NCI-H128 (cell line): ENCODE data around the gene CDK10.

Experiments used
- DNase-seq: peaks from one replicate; lab custom pipeline; 2025; ENCODE audit not compliant: unreplicated experiment; lab: John Stamatoyannopoulos, UW

The CDK10 gene

GRCh38 chr16:89732142-89732917 is 45.8 kb downstream of the CDK10 start:
- no peak for DNase-seq

DNA sequence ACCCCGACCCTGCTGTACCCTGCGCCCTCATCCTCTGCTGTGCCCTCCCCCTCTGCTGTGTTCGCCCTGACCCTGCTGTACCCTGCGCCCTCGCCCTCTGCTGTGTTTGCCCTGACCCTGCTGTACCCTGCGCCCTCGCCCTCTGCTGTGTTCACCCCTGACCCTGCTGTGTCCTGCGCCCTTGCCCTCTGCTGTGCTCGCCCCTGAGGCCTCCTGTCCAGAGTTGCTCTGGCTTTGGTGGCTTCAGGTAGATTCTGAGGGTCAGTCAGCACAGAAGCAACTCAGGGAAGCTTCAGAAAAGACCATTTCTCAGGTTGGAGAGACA is 46.4 kb downstream of the CDK10 start:
- no peak for DNase-seq

DNA sequence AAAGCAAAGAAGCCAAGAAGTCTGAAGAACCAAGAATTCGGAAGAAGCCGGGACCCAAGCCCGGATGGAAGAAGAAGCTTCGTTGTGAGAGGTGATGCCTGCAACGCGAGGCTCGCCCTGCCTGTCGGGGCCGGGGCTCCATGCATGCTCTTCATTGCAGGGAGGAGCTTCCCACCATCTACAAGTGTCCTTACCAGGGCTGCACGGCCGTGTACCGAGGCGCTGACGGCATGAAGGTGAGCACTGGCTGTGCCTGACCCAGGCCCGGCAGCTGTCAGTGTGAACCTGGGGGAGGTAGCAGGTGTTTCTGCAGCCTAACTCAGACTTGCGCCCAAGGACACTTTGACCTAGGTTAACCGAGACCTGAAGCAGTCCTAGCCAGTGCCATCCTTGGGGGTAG is 46.8 kb downstream of the CDK10 start:
- no peak for DNase-seq

DNA sequence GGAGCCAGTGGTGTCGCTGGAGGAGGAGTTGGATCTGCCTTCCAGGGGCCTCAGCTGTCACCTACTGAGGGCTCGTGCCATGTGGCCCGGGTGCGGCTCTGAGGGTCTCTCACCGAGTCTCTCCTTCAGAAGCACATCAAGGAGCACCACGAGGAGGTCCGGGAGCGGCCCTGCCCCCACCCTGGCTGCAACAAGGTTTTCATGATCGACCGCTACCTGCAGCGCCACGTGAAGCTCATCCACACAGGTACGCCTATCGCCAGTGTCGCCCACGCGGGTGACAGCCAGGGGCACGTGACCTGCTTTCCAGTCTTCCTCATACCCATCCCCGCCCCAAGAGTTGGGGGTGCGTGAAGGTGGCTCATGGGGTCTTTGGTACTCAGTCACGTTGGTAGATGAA is 47.3 kb downstream of the CDK10 start:
- no peak for DNase-seq

DNA sequence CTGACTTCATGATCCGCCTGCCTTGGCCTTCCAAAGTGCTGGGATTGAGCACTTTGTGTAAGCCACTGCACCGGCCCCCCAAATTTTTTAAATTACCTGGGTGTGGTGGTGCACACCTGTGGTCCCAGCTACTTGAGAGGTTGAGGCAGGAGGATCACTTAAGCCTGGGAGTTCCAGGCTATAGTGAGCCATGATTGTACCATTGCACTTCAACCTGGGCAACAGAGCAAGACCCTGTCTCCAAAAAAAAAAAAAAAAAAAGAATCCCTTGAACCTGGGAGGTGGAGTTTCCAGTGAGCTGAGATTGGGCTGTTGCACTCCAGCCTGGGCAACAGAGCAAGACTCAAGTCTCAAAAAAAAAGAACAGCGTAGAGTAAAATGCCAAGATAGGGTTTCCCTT is 50.1 kb downstream of the CDK10 start:
- DNase-seq = no peak

DNA sequence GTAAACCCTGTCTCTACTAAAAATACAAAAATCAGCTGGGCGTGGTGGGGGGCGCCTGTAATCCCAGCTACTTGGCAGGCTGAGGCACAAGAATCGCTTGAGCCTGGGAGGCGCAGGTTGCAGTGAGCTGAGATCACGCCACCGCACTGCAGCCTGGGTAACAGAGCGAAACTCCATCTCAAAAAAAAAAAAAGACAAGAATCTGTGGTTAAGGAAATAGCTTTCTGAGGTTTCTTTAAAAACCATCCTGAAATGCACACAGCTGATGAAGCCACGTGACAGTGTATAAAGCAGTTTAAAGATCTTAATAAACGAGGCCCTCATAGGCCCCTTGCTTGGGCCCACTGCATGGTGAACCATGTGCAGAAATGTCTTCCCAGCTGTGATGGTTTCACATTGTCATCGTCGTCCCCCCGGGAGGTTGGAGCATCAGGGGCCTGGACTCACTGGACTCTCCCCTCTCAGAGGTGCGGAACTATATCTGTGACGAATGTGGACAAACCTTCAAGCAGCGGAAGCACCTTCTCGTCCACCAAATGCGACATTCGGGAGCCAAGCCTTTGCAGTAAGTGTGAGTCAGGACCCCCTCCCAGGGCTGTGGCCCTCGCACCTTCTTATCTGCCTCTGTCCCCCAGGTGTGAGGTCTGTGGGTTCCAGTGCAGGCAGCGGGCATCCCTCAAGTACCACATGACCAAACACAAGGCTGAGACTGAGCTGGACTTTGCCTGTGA is 51.0 kb downstream of the CDK10 start:
- DNase-seq = no peak

- DNase-seq = no peak
Measured at GRCh38 chr16:89738072-89738377, 51.5 kb downstream of the CDK10 start.

DNA sequence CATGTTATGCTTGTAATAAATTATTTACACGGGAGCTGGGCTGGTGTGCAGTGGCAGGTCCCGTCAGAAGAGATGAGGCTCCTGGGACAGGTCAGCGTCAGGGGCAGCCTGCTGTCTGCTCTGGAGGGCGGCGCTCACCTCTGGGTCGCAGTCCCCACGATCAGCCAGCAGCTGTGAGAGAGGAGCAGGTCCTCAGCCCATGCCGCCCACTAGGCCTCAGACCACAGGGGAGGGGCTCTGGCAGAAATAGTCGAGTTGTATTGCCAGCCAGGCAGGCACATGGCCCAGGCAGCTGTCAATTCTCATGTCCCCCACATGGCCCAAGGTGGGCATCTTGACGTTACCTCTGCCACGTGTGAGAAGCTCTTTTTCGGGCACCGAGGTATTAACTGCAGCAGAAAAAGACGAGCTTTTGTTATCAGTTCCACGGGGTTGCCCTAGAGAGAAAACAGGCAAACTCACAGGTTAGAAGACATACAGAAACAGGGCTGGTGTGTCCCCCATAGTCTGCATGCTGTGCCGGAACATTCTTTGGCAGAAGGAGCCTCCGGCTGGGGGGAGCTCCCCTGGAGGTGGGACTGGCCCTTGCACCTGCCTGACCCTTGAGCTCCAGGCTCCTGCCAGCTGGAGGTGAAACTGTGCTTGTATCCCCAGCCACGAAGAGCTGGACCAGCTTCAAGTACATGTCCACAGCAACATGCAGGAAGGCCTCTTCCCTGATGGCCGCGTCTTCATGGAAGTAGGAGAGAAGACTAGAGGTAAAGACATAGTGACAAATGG is 52.2 kb downstream of the CDK10 start:
- no peak for DNase-seq

- DNase-seq = no peak
Measured at GRCh38 chr16:89739383-89739782, 52.9 kb downstream of the CDK10 start.

DNA sequence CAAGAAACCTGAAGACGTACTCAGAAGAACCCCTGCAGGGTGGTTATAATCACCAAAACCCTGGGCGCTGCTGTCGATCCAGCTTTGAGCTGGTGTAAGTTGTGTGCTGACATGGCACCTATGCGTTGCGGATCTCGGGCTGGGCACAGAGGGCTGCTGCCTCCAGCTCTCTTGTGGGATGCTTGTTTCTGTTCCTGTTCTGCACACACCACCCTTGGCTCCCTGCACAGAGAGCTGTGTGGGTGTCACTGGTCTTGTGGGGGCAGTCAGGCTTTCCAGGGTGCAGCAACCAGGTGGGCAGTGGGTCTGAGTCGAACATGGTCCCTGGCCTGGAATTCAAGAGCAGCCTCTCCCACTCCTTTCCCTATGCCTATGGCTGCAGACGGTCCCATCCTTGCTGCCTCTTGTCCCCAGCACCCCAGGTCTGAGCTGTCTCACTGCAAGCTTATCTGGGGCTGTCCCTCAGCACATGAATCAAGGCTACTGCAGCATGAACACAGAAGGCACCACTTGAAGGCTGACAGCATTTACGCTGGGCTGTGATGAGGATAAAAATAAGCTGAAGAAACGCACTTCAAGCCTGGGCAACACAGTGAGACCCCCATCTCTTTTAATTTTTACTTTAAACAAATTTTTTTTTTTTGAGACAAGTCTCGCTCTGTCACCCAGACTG is 55.0 kb downstream of the CDK10 start:
- DNase-seq = no peak

- no peak for DNase-seq
Measured at GRCh38 chr16:89742948-89743347, 56.5 kb downstream of the CDK10 start.

- DNase-seq = no peak
Measured at GRCh38 chr16:89744813-89745212, 58.3 kb downstream of the CDK10 start.
